ENCODE measurements around the gene UMPS.

DNA sequence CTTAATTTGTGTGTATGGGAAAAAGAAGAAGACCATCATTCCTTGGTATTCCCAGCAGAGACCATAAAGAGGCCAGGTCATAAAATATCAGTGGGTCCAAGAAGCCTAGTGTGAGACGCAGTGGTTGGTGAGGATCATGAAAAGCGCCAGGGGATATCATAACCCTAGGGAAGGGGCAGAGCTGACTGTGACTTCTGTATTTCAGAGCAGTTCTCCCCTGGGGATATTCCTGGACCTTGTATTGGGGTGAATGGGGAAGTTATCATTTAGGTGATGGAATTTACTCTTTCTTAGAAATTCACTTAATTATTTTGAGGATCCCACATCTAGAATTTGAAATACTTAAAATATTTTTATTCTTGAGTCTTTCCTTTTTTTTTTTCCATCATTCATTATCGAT lies 34.9 kb upstream of the UMPS start:
- no peak for TF ChIP-seq POLR2A (IDR thresholded peaks at IDR 0.05; ENCODE audit: low read length)
- no peak for TF ChIP-seq GATA1 (IDR thresholded peaks at IDR 0.05; ENCODE audit: low read depth, low read length)
